Lower leg skin (tissue), 3 donors: Measurements from ENCODE around the gene PHPT1.

Experiments used
- POLR2A ChIP-seq, 2 donors: fragments of 450-650 bp; IDR thresholded peaks; one replicate each; pipeline ENCODE4 v1.6.1; 2016 to 2017; ENCODE audit warnings: antibody characterized with exemption in 2 of 2, mild to moderate bottlenecking in 1 of 2, moderate library complexity in 1 of 2
- TF ChIP-seq, protein P1 (sequence below), 3 donors: fragments of 450-650 bp; IDR thresholded peaks; one replicate each; pipeline ENCODE4 v1.5.1; 2016; ENCODE audit warnings: antibody characterized with exemption in 3 of 3, mild to moderate bottlenecking in 3 of 3, moderate library complexity in 2 of 3

DNA sequence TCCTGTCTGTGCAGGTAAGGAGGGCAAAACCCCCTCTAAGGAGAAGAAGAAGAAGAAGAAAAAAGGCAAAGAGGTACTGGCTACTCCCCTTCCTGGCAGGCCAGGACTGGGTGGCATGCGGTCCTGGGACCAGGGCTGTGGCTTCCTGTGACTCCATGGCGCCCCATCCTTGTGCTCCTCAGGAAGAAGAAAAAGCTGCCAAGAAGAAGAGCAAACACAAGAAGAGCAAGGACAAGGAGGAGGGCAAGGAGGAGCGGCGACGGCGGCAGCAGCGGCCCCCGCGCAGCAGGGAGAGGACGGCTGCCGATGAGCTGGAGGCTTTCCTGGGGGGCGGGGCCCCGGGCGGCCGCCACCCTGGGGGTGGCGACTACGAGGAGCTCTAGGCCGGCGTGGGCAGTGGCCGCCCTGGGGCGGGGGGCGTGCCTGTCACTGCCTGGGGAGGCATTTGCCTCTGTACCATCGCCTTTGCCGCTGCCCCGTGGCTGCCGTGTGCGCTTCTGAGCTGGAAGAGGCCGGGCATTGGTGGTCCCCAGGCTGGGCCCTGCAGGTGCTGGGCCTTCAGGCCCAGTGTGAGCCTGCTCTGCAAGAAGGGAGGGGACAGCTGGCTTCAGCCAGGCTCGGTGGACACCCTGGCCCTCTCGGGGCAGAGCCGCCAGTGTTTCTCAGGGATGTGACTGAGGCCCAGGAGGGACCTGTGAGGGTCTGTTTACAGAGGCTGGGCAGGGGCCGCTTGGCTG lies 8.9 kb upstream of the PHPT1 start:
- TF ChIP-seq, protein P1, sequence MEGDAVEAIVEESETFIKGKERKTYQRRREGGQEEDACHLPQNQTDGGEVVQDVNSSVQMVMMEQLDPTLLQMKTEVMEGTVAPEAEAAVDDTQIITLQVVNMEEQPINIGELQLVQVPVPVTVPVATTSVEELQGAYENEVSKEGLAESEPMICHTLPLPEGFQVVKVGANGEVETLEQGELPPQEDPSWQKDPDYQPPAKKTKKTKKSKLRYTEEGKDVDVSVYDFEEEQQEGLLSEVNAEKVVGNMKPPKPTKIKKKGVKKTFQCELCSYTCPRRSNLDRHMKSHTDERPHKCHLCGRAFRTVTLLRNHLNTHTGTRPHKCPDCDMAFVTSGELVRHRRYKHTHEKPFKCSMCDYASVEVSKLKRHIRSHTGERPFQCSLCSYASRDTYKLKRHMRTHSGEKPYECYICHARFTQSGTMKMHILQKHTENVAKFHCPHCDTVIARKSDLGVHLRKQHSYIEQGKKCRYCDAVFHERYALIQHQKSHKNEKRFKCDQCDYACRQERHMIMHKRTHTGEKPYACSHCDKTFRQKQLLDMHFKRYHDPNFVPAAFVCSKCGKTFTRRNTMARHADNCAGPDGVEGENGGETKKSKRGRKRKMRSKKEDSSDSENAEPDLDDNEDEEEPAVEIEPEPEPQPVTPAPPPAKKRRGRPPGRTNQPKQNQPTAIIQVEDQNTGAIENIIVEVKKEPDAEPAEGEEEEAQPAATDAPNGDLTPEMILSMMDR (IDR thresholded peaks at IDR 0.05): no peak
- no peak for TF ChIP-seq POLR2A (IDR thresholded peaks at IDR 0.05)
